H54 (cell line): Measurements from ENCODE around the gene PRDM2.
"Not testable (repeated sequence)": the region's sequence is repeated elsewhere in the genome, so short reads cannot be mapped to it uniquely, and the experiment has no call there.

Experiments
- DNase-seq: peaks from one replicate; pipeline ENCODE4 v3.0.0; 2011; ENCODE audit warnings: low spot score, mixed read lengths; ENCODE audit not compliant: insufficient read length
- FAIRE-seq: peaks from 3 replicates; lab custom pipeline; 2011; peaks lifted over from hg19 to GRCh38; lab: Jason Lieb, UNC
- POLR2A ChIP-seq: IDR thresholded peaks from 2 replicates; pipeline ENCODE4 v1.6.1; 2011; ENCODE audit warnings: low read depth, mild to moderate bottlenecking, low read length

PRDM2 gene, protein sequence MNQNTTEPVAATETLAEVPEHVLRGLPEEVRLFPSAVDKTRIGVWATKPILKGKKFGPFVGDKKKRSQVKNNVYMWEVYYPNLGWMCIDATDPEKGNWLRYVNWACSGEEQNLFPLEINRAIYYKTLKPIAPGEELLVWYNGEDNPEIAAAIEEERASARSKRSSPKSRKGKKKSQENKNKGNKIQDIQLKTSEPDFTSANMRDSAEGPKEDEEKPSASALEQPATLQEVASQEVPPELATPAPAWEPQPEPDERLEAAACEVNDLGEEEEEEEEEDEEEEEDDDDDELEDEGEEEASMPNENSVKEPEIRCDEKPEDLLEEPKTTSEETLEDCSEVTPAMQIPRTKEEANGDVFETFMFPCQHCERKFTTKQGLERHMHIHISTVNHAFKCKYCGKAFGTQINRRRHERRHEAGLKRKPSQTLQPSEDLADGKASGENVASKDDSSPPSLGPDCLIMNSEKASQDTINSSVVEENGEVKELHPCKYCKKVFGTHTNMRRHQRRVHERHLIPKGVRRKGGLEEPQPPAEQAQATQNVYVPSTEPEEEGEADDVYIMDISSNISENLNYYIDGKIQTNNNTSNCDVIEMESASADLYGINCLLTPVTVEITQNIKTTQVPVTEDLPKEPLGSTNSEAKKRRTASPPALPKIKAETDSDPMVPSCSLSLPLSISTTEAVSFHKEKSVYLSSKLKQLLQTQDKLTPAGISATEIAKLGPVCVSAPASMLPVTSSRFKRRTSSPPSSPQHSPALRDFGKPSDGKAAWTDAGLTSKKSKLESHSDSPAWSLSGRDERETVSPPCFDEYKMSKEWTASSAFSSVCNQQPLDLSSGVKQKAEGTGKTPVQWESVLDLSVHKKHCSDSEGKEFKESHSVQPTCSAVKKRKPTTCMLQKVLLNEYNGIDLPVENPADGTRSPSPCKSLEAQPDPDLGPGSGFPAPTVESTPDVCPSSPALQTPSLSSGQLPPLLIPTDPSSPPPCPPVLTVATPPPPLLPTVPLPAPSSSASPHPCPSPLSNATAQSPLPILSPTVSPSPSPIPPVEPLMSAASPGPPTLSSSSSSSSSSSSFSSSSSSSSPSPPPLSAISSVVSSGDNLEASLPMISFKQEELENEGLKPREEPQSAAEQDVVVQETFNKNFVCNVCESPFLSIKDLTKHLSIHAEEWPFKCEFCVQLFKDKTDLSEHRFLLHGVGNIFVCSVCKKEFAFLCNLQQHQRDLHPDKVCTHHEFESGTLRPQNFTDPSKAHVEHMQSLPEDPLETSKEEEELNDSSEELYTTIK (N-terminal part only)

DNA sequence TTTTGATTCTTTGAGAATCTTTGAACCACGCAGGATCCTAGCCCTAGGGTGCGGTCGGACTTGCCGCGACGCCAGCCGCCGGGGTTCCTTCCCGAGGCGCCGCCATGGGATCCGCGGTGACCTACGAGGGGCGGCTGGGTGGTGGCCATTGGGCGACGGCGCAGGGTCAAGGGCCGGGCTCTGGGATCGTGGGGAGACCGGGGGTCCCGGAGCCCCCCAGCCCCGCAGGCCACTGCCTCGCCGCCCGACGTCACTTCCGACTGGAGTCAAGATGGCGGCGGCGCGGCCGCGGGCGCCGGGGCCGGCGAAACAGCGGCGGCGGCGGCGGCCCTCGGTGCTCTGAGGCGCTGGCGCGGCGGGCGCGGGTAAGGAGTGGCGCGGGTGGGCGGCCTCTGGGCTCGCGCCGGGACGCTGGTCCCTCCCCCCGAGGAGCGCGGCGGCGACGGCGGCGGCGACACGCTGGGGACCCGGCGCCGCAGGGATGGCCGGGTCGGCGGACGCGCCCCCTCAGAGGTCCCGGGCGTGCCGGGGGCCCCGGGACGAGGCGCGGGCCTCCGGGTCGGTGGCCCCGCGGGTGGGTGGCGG, at the start of gene PRDM2:
Gene PRDM2 (plus strand): TSS at position 253 of the 585 bp plus-strand sequence. CDS start 15,418 bp downstream, outside the sequence.
- DNase-seq (no peak), FAIRE-seq (no peak)
- TF ChIP-seq POLR2A, result 0 out of 2 replicates have a peak, but pooled peaks have one; percentile 22

DNA sequence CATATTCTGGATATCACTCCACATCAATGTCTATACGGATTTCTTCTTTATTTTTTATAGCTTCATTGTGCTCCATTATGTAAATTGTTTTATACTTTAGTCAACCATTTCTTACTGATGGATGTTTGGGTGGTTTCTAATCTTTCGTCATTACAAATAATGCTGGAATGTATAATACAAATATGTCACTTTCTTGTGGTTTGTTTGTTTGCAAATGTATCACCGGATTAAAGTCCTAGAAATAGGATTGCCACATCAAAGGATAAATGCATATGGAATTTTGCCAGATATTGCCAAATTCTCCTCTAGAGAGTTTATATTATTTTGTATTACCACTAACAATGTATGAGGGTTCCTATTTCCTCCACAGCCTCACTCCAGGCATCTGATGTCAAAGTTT, 48.7 kb upstream of the PRDM2 start:
- no peak for TF ChIP-seq POLR2A
- DNase-seq (no peak), FAIRE-seq (no peak)

DNA sequence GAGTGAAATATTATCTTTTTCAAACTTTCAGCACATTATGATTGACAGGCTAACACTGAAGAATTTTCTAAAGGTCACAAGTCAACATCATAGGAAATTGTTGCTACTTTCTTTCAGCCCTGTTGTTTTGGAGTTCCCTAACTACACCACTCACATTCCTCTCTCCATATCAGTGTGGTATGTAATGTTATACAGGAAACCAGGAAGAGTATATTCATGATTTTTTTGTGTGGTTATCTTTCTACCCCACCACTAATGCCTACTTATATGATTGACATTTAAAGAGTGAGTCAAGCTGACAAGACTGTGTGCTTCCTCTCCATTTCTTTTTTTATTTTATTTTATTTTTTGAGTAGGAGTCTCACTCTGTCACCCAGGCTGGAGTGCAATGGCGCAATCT, 47.8 kb upstream of the PRDM2 start:
- FAIRE-seq (no peak), DNase-seq (no peak)
- no peak for TF ChIP-seq POLR2A

DNA sequence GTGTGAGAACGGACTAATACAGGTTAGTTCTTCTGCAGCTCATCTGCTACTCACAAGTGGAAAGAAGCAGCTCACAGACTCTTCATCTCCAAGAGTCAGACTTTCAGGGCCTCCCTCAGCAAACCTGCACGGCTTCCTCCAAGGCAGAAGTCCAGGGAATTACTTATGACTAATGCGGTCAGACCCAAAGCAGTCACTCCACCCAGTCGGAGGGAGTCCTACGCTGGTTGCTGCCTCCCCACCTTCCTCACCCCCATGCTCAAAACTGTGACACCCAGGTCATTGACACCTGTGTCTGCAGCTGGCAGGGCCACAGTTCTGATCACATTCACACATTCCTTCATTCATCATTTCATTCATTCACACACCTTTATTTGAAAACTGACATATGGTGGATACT, 38.4 kb upstream of the PRDM2 start:
- DNase-seq (peak; percentile 5), FAIRE-seq (no peak)
- TF ChIP-seq POLR2A, result no peak

DNA sequence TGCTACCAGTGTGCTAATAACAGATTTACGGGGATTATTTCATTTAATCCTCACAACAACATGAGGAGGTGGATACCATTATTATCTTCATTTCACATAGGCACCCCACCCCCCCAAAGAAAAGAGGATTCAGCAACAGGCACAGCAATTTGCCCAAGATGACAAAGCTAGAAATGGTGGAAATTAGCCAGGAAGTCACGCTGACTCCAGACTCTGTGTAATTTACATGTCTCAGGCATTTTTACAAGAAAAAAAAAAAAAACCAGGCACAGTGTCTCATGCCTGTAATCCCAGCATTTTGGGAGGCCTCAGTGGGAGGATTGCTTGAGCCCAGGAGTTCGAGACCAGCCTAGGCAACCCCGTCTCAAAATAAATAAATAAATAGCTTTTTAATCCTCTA, 37.5 kb upstream of the PRDM2 start:
- FAIRE-seq (no peak), DNase-seq (no peak)
- TF ChIP-seq POLR2A, result no peak

DNA sequence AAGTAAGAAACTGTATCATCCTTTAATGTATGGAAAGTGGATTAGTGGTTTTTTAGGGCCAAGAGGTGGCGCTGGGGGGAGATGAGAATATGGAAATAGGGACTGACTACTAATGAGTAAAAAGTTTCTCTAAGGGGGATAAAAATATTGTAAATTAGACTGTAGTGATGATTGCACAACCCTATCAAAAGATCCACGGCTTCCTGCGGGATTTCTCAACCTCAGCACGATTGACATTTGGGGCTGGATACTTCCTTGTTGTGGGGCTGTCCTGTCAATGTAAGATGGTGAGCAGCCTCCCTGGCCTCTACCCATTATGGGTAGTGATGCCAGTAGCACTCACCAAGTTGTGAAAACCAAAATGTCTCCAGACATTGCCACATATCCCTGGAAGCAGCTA, 36.0 kb upstream of the PRDM2 start:
- no peak for TF ChIP-seq POLR2A
- FAIRE-seq (no peak), DNase-seq (no peak)

DNA sequence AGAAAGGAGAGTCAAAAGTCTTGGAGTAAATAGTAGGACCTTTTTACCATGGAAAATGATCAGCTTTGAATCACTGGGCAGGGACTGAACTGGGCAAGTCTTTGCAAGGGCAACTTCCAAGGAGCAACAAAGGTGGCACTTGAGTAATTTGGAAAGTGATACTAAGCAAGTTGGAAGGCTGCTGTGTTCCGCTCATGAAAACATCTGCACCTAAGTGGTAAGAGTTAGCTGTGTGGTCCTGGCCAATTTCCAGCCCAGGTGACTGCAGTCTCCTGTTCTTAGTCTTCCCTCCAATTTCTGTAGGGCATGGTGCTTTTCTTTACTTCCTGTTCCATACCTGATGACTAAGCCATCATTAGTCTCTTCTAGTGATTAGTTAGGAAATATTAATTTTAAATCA, 35.5 kb upstream of the PRDM2 start:
- FAIRE-seq, result no peak
- no peak for TF ChIP-seq POLR2A
- no peak for DNase-seq

DNA sequence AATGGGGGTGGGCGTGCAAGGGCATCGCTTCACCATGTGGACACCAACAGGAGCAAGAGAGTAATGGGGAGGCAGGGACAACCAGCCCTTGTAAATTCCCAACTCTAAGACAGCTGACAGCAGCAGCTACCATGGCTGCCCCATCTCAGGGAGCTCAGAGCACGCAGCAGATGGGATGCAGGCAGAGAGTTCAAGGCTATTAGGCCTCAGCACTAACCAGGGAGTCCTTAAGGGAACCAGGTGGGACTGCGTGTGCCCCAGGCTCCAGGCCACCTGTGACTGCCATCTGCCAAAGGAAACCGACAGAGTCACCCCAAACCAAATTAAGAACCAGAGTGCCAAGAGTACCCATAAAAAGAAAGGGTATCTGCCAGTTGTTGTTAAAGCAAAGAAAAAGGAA, 33.7 kb upstream of the PRDM2 start:
- no peak for TF ChIP-seq POLR2A
- DNase-seq, result no peak
- no peak for FAIRE-seq

DNA sequence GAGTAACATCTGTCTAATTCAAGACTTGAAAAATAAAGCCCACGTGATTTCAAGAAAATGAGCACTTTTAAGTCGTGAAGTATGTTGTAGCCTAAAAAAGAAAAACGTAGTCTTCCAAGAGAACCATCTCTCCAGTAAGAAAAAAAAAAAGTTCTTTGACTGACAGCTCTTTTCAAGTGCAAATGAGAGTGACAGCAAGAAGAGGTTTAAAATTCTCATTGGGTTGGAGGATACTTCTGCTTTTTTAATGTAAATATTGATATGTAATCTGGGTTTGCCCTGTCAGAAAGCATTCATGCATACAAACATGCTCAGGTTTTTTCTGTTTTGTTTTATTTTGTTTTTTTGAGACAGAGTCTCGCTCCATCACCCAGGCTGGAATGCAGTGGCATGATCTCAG, 32.3 kb upstream of the PRDM2 start:
- DNase-seq (no peak), FAIRE-seq (no peak)
- TF ChIP-seq POLR2A, result no peak

DNA sequence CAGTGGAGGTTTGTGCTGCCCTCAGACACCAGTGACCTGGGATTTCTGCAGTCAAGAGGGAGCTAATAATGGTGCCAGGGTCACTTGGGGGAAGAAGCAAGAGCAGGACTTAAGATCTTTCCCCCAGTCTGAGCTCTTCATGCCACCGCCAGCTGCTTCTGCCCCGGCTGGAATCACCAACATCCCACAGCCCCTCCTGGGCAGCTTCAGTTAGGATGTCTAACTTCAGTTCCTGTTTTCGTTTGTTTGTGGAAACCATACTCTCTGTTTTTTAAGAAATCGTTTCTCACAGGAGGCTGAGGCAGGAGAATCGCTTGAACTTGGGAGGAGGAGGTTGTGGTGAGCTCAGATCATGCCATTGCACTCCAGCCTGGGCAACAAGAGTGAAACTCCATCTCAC, 25.6 kb upstream of the PRDM2 start:
- DNase-seq (no peak), FAIRE-seq (no peak)
- TF ChIP-seq POLR2A, result no peak

DNA sequence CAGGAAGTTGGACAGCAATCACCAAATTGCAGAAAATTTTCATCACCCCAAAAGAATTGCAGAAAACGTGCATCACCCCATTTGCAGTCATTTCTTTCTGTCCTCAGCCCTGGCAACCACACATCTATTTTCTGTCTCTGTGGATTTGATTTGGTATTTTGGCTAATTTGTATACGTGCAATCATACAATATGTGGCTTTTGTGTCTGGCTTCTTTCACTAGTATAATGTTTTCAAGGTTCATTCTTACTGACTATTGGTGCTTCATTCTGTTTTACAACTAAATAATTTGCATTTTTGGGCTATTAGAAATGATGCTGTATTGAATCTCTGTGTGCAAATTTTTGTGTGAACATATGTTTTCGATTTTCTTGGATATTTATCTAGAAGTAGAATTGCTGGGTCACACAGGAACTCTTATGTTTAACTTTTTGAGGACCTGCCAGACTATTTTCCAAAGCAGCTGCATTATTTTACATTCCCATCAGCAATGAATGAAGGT, 24.8 kb upstream of the PRDM2 start:
- no peak for DNase-seq
- TF ChIP-seq POLR2A, result no peak
- no peak for FAIRE-seq

DNA sequence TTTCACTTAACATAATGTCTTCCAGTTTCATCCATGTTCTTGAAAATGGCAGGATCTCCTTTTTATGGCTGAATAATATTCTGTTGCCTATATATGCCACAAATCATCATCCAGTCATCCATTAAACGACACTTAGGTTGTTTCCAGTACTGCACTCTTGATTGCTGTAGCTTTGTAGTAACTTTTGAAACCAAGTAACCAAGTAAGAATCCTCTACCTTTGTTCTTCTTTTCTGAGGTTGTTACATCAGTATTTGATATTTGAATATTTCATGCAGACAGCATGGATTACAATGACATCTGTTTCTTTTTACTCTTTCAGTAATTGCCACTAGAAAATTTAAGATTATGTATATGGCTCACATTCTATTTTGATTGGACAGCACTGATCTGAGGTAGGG, 22.1 kb upstream of the PRDM2 start:
- DNase-seq (no peak), FAIRE-seq (no peak)
- TF ChIP-seq POLR2A, result no peak

DNA sequence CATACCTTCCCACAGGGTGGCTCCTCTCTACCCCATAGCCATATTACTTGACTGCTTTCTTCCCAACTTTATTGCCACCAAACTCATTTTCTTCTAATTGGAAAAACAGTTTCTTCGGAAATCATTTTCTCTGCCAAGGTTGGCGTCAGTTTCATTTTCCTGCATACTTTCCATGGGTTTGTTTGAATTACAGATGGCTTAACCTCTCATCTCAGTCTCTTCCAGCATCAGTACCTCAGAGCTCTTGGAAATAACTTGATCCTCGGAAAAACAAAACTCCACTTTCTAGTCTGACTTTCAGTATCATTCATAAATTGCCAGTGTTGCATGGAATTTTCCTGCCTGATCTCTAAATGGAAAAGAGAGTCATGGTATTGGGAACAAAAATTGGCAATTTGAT, 20.3 kb upstream of the PRDM2 start:
- no peak for TF ChIP-seq POLR2A
- DNase-seq (no peak), FAIRE-seq (no peak)

DNA sequence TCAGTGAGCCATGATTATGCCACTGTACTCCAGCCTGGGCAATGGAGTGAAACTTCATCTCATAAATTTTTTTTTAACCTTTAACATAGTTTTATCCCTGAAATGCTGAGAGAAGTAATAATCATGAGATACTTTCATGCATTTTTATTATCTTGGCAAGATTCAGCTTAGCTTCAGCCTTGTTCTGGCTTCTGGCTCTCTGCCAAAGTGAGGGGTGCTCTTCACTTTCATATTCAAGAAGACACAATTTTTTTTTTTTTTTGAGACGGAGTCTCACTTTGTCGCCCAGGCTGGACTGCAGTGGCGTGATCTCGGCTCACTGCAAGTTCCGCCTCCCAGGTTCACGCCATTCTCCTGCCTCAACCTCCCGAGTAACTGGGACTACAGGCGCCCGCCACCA, 19.4 kb upstream of the PRDM2 start:
- DNase-seq, FAIRE-seq: not testable (repeated sequence)
